Sigmoid colon (tissue), 7 donors: ENCODE data around the gene NT5M. TPM values are rescaled to one million over a fixed set of nuclear protein-coding genes. Genes with fewer than 3 reads are reported as not detected.

Source experiments
- DNase-seq: peaks from one replicate; pipeline ENCODE4 v3.0.0-alpha.2; 2019
- H3K27ac ChIP-seq, 4 donors: fragments of 200-600 bp; sonication (generic); one replicate each; pipeline ENCODE4 v1.5.1; 2016 to 2019; ENCODE audit warnings: mild to moderate bottlenecking in 1 of 4
- H3K27me3 ChIP-seq, 3 donors: fragments of 200-600 bp; sonication (generic); one replicate each; pipeline ENCODE4 v1.5.1; 2019; ENCODE audit warnings: mild to moderate bottlenecking in 1 of 3
- H3K36me3 ChIP-seq, 4 donors: fragments of 200-600 bp; sonication (generic); one replicate each; pipeline ENCODE4 v1.5.1; 2016 to 2019
- H3K4me1 ChIP-seq, 4 donors: fragments of 200-600 bp; sonication (generic); one replicate each; pipeline ENCODE4 v1.5.1; 2017 to 2019
- H3K4me3 ChIP-seq, 4 donors: fragments of 200-600 bp; sonication (generic); one replicate each; pipeline ENCODE4 v1.5.1; 2017 to 2019; ENCODE audit warnings: mild to moderate bottlenecking in 2 of 4, moderate library complexity in 1 of 4
- H3K9me3 ChIP-seq, 4 donors: fragments of 200-600 bp in 3 of 4; sonication (generic) in 3 of 4; one replicate each; pipeline versions ENCODE4 v1.5.1 to v1.6.1; 2013 to 2019
- EP300 ChIP-seq, 4 donors: sonication (generic); formaldehyde crosslinking; IDR thresholded peaks; one replicate each; pipeline ENCODE4 v1.6.1; 2017; ENCODE audit warnings: antibody characterized with exemption in 4 of 4
- POLR2A ChIP-seq, 2 donors: fragments of 450-650 bp; IDR thresholded peaks; one replicate each; pipeline ENCODE4 v1.6.1; 2016; ENCODE audit warnings: antibody characterized with exemption in 2 of 2, mild to moderate bottlenecking in 2 of 2, moderate library complexity in 2 of 2
- POLR2AphosphoS5 ChIP-seq, 4 donors: sonication (generic); formaldehyde crosslinking; IDR thresholded peaks; one replicate each; pipeline ENCODE4 v1.6.1; 2017; ENCODE audit warnings: antibody characterized with exemption in 4 of 4
- WGBS, 2 donors: extraction: QIAGEN DNeasy Blood & Tissue Kit; methylation state at CpG; one replicate each; pipeline ENCODE4 v1.1.7; 2013; 5-methylcytosine and 5-hydroxymethylcytosine counted together
- intact Hi-C: fragments of 100-400 bp; cut with DNase I; formaldehyde crosslinking; loops from one replicate; pipeline ENCODE4 v1.15.1; 2023
- polyA plus RNA-seq, 3 donors: library from polyadenylated mRNA; stranded (reverse); fragments of 200-250 nt; gene quantifications; one replicate each; pipeline ENCODE4 v1.2.3, GENCODE V29; 2013
- total RNA-seq, 4 donors: library from RNA; depleted of rRNA; stranded (reverse); fragments of >200 nt; gene quantifications; one replicate each; pipeline ENCODE4 v1.1.0, GENCODE V29; 2016
- TF ChIP-seq, protein P1 (sequence below), 4 experiments: fragments of 450-650 bp in 3 of 4; fragments of 200-600 bp in 1 of 4; IDR thresholded peaks; one replicate each; pipeline ENCODE4 v1.5.1; 2016 to 2019; ENCODE audit warnings: antibody characterized with exemption in 4 of 4, mild to moderate bottlenecking in 3 of 4, moderate library complexity in 2 of 4
- donor health status: healthy with polysubstance abuse.
- donor health status: Bipolar disorder and iron deficiency.
- donor health status: healthy.

NT5M gene
- total and polyA plus RNA-seq, 7 donors = 0.92 to 5.8 (median 4.3) TPM

DNA sequence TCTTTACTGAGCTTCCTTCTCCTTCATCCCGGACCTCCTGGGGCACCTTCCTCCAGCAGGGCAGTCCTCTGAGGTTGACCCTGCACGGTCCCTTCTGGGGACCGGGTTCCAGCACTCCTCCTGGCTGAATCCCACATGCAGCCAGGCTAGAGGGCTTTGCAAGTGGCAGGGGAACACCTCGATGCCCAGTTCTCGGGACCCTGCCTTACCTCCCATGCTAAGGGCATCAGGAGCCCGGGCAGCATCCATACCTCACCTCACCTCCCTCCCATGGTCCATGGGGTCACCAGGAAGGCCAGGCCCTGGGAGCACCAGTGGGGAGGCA lies 81.1 kb downstream of the NT5M start:
- Histone ChIP-seq H3K27me3 (peaks cover 0 to 39% (median 8%) of the 10 kb centered on the region in 3 donors), H3K4me3 (no peak overlapping the region), H3K9me3 (no peaks in the 10 kb centered on the region), H3K27ac (no peak overlapping the region), H3K4me1 (no peaks in the 10 kb centered on the region), H3K36me3 (no peaks in the 10 kb centered on the region)
- WGBS, 2 donors = 92 to 94% methylated on average over 6 of the region's 6 CpGs
- no peak for DNase-seq
- intact Hi-C loops = no loop called here
- TF ChIP-seq, protein P1, sequence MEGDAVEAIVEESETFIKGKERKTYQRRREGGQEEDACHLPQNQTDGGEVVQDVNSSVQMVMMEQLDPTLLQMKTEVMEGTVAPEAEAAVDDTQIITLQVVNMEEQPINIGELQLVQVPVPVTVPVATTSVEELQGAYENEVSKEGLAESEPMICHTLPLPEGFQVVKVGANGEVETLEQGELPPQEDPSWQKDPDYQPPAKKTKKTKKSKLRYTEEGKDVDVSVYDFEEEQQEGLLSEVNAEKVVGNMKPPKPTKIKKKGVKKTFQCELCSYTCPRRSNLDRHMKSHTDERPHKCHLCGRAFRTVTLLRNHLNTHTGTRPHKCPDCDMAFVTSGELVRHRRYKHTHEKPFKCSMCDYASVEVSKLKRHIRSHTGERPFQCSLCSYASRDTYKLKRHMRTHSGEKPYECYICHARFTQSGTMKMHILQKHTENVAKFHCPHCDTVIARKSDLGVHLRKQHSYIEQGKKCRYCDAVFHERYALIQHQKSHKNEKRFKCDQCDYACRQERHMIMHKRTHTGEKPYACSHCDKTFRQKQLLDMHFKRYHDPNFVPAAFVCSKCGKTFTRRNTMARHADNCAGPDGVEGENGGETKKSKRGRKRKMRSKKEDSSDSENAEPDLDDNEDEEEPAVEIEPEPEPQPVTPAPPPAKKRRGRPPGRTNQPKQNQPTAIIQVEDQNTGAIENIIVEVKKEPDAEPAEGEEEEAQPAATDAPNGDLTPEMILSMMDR (IDR thresholded peaks at IDR 0.05) = no peak
- no peak for TF ChIP-seq POLR2A (IDR thresholded peaks at IDR 0.05)
- TF ChIP-seq EP300 (IDR thresholded peaks at IDR 0.05) = no peak
- no peak for TF ChIP-seq POLR2AphosphoS5 (IDR thresholded peaks at IDR 0.05)

DNA sequence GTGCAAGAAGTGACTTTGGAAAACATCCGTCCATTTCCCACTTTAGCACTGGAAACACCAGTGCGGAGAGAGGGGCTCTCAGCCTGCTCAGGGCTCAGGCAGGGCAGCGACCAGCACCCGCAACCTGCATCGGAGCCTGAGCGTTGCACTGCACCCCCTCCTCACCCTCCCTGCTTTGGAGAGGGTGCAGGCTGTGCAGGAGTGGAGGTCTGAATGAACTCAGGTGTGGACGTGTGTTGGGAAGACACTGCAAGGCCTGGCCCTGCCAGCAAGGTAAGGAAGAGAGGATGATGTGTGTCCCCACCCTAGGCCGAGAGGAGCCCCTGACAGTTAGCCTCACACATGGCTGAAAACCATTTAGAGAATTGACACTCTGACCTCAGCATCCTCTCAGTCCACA lies 81.8 kb downstream of the NT5M start:
- Histone ChIP-seq H3K27ac (no peak overlapping the region), H3K27me3 (peaks cover 0 to 36% (median 8%) of the 10 kb centered on the region in 3 donors), H3K4me3 (no peak overlapping the region), H3K36me3 (no peaks in the 10 kb centered on the region), H3K4me1 (no peaks in the 10 kb centered on the region), H3K9me3 (no peaks in the 10 kb centered on the region)
- DNase-seq = no peak
- 93 to 96% methylated on average over 8 of the region's 8 CpGs for WGBS, 2 donors
- TF ChIP-seq POLR2AphosphoS5 (IDR thresholded peaks at IDR 0.05) (no peak), EP300 (IDR thresholded peaks at IDR 0.05) (no peak), POLR2A (IDR thresholded peaks at IDR 0.05) (no peak)
- TF ChIP-seq, protein P1 (IDR thresholded peaks at IDR 0.05) = no peak
- intact Hi-C loops = no loop called here

DNA sequence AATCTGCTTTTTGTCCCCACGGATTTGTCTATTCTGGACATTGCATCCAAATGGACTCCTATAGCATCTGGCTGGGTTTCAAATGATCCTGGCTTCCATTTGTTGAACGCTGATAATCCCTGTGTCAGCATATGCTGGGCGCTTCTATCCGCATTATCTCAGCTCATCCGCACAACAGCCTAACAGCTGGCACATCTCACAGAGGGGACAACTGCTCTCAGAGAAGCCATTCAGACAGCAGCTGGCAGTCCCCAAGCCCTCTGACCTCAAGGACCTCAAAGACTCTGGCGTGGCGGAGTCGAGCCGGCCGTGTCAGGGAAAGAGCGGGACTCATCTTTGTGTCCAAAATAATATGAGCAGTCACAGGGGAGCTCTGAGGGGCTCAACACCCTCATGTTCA lies 82.3 kb downstream of the NT5M start:
- H3K27me3 ChIP-seq = peaks cover 0 to 31% (median 8%) of the 10 kb centered on the region in 3 donors
- no peaks in the 10 kb centered on the region for H3K4me1 ChIP-seq
- WGBS, 2 donors = 83 to 88% methylated on average over 11 of the region's 11 CpGs
- intact Hi-C loops = no loop called here
- no peak overlapping the region for H3K27ac ChIP-seq
- H3K4me3 ChIP-seq = no peak overlapping the region
- no peak for TF ChIP-seq EP300 (IDR thresholded peaks at IDR 0.05)
- TF ChIP-seq POLR2AphosphoS5 (IDR thresholded peaks at IDR 0.05) = no peak
- no peak for TF ChIP-seq POLR2A (IDR thresholded peaks at IDR 0.05)
- TF ChIP-seq, protein P1 (IDR thresholded peaks at IDR 0.05) = no peak
- no peaks in the 10 kb centered on the region for H3K9me3 ChIP-seq
- H3K36me3 ChIP-seq = no peaks in the 10 kb centered on the region
- DNase-seq = no peak

DNA sequence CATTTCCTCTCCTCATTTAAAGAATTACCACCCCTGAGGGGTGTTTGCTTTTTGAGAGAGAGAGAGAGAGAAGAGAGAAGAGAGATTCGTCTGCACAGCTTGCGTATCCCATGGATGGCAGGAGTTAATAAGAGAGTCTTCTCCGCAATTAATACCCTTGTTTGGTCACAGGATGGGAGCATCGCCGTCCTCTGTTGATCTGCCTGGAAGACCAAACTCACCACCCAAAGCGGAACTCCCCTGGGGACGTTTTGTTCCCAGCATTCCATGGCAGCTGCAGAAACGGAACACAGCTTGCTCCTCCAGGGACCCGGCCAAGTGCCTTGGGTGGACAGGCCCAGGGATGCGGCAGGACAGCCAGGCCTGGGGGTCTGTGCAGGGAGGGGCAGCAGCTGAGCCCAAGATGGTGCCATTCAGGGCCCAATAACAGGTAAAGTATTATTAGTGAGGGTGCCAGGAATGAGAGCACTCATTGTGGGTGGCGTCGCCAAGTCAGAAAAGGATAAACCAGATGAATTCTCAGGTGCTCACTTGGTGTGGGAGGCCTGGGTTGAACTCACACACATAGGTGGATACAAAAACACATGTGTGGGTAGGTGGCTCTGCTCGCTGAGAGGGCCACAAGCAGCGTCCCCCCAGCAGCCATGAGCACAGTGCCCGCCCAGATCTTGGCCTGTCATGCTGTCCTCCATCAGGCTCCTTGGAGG lies 83.1 kb downstream of the NT5M start:
- Histone ChIP-seq H3K4me3 (no peak overlapping the region), H3K36me3 (no peaks in the 10 kb centered on the region), H3K27ac (no peak overlapping the region), H3K27me3 (peaks cover 0 to 23% (median 5%) of the 10 kb centered on the region in 3 donors), H3K9me3 (no peaks in the 10 kb centered on the region), H3K4me1 (no peaks in the 10 kb centered on the region)
- intact Hi-C loops = no loop called here
- TF ChIP-seq EP300 (IDR thresholded peaks at IDR 0.05) (no peak), POLR2A (IDR thresholded peaks at IDR 0.05) (no peak), POLR2AphosphoS5 (IDR thresholded peaks at IDR 0.05) (no peak)
- TF ChIP-seq, protein P1 (IDR thresholded peaks at IDR 0.05) = no peak
- WGBS, 2 donors = 84 to 88% methylated on average over 15 of the region's 15 CpGs
- DNase-seq = no peak
